DOHH2 (cell line): ENCODE data around the gene ANKRD55.

Experiments
- H3F3A ChIP-seq: fragments of 200-600 bp; sonication (generic), shearing (Covaris generic); 2 replicates; pipeline ENCODE4 v1.6.0; 2016; ENCODE audit warnings: antibody characterized with exemption, mild to moderate bottlenecking; ENCODE audit not compliant: control insufficient read depth, insufficient read depth
- H3K27ac ChIP-seq: fragments of 200-600 bp; sonication (generic); 2 replicates; pipeline ENCODE4 v1.5.1; 2014; ENCODE audit warnings: low read depth, mild to moderate bottlenecking, low read length, moderate library complexity
- H3K27me3 ChIP-seq: fragments of 200-600 bp; sonication (generic); 2 replicates; pipeline ENCODE4 v1.6.1; 2014; ENCODE audit warnings: mild to moderate bottlenecking, low read length, mixed read lengths; ENCODE audit not compliant: control insufficient read depth
- H3K36me3 ChIP-seq: fragments of 200-600 bp; sonication (generic); 2 replicates; pipeline ENCODE4 v1.6.1; 2014; ENCODE audit warnings: mild to moderate bottlenecking, low read length, moderate library complexity, mixed read lengths; ENCODE audit not compliant: control insufficient read depth
- H3K4me1 ChIP-seq: fragments of 200-600 bp; sonication (generic); 2 replicates; pipeline ENCODE4 v1.6.1; 2014; ENCODE audit warnings: mild to moderate bottlenecking, low read length, mixed read lengths; ENCODE audit not compliant: control insufficient read depth
- H3K4me2 ChIP-seq: fragments of 200-600 bp; sonication (generic); 2 replicates; pipeline ENCODE4 v1.6.0; 2014; ENCODE audit warnings: mild to moderate bottlenecking, low read length, moderate library complexity
- H3K4me3 ChIP-seq: fragments of 200-600 bp; sonication (generic); 2 replicates; pipeline ENCODE4 v1.5.1; 2014; ENCODE audit warnings: mild to moderate bottlenecking, low read length, mixed read lengths
- H3K79me2 ChIP-seq: fragments of 200-600 bp; sonication (generic); 2 replicates; pipeline ENCODE4 v1.6.1; 2014; ENCODE audit warnings: mild to moderate bottlenecking, low read length, mixed read lengths; ENCODE audit not compliant: control insufficient read depth
- H3K9me2 ChIP-seq: fragments of 200-600 bp; sonication (generic); replicated peaks from 2 replicates; pipeline ENCODE4 v1.6.1; 2014; ENCODE audit warnings: mild to moderate bottlenecking, low read length, mixed read lengths; ENCODE audit not compliant: control insufficient read depth
- H3K9me3 ChIP-seq: fragments of 200-600 bp; sonication (generic); 2 replicates; pipeline ENCODE4 v1.6.1; 2014; ENCODE audit warnings: antibody characterized with exemption, low read length, mixed read lengths; ENCODE audit not compliant: control insufficient read depth, insufficient read depth
- H4K20me1 ChIP-seq: fragments of 200-600 bp; sonication (generic); 2 replicates; pipeline ENCODE4 v1.6.0; 2014; ENCODE audit warnings: low read depth, mild to moderate bottlenecking, antibody characterized with exemption, low read length, moderate library complexity; ENCODE audit not compliant: control insufficient read depth, insufficient read depth
- CTCF ChIP-seq: fragments of 200-600 bp; sonication (generic); IDR thresholded peaks from one replicate; pipeline ENCODE4 v1.5.1; 2014; ENCODE audit warnings: antibody characterized with exemption, mild to moderate bottlenecking, low read depth, low read length; ENCODE audit not compliant: poor library complexity, severe bottlenecking
- EZH2phosphoT487 ChIP-seq: fragments of 200-600 bp; sonication (generic); IDR thresholded peaks from 2 replicates; pipeline ENCODE4 v1.6.1; 2017; ENCODE audit warnings: borderline replicate concordance, mild to moderate bottlenecking, antibody characterized with exemption, low read length, moderate library complexity, mixed read lengths

Gene ANKRD55

GRCh38 chr5:56257010-56257409 lies 23.9 kb upstream of the ANKRD55 start:
- Histone ChIP-seq H3K4me3 (no peak overlapping the region), H3F3A (no peaks in the 10 kb centered on the region), H3K27ac (no peak overlapping the region), H4K20me1 (no peaks in the 10 kb centered on the region), H3K79me2 (no peaks in the 10 kb centered on the region), H3K27me3 (0 out of 2 replicates have a peak, but pooled peaks cover 2% of the 10 kb centered on the region), H3K4me1 (no peaks in the 10 kb centered on the region), H3K36me3 (no peaks in the 10 kb centered on the region), H3K4me2 (no peak overlapping the region), H3K9me2 (no peaks in the 10 kb centered on the region), H3K9me3 (no peaks in the 10 kb centered on the region)
- TF ChIP-seq EZH2phosphoT487, result no peak
- TF ChIP-seq CTCF, result no peak

- no peak for TF ChIP-seq EZH2phosphoT487
- no peak for TF ChIP-seq CTCF
- Histone ChIP-seq H3F3A (no peaks in the 10 kb centered on the region), H3K4me1 (no peaks in the 10 kb centered on the region)
Measured at GRCh38 chr5:56255502-56255901, 22.4 kb upstream of the ANKRD55 start.

GRCh38 chr5:56253924-56254323 lies 20.8 kb upstream of the ANKRD55 start:
- H3K27ac ChIP-seq, result no peak overlapping the region
- no peaks in the 10 kb centered on the region for H3K27me3 ChIP-seq
- no peaks in the 10 kb centered on the region for H4K20me1 ChIP-seq
- H3F3A ChIP-seq, result no peaks in the 10 kb centered on the region
- no peak overlapping the region for H3K4me3 ChIP-seq
- H3K4me1 ChIP-seq, result no peaks in the 10 kb centered on the region
- H3K79me2 ChIP-seq, result no peaks in the 10 kb centered on the region
- H3K9me3 ChIP-seq, result peaks cover 5% of the 10 kb centered on the region; the same call in 1 of the 2 replicates
- no peak overlapping the region for H3K4me2 ChIP-seq
- TF ChIP-seq EZH2phosphoT487, result no peak
- no peak for TF ChIP-seq CTCF
- H3K36me3 ChIP-seq, result no peaks in the 10 kb centered on the region
- H3K9me2 ChIP-seq, result no peaks in the 10 kb centered on the region

More at GRCh38 chr5:56255502-56255901, 22.4 kb upstream of the ANKRD55 start:
- Histone ChIP-seq H3K4me2 (no peak overlapping the region), H3K79me2 (no peaks in the 10 kb centered on the region), H3K9me3 (no peaks in the 10 kb centered on the region), H3K27me3 (0 out of 2 replicates have a peak, but pooled peaks cover 2% of the 10 kb centered on the region), H3K9me2 (no peaks in the 10 kb centered on the region), H3K4me3 (no peak overlapping the region), H4K20me1 (no peaks in the 10 kb centered on the region), H3K27ac (no peak overlapping the region), H3K36me3 (no peaks in the 10 kb centered on the region)
